Measurements from ENCODE around the gene ZFPL1. TPM values are rescaled to one million over a fixed set of nuclear protein-coding genes. Genes with fewer than 3 reads are reported as not detected.

ZFPL1 gene
- polyA plus RNA-seq, 1 experiment: 30.9 TPM

DNA sequence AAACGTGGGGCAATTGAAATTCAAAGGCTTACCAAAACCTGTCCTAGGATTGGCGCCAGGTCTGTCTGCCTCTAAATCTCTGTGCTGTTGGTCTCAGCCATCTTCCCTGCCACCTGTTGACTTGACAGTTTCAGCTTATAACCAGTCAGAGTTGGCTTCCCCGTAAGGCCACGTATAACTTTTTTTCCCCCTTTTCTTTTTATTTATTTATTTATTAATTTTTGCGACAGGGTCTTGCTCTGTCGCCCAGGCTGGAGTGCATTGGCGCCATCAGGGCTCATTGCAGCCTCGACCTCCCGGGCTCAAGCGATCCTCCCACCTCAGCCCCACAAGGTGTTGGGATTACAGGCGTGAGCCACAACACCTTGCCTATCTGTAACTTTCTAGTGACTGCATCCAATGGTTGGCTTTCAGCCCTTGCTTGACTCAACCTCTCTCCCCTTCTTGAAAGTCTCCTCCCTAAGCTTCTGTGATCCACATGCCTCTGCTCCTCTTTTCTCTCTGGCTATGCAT lies 51.7 kb downstream of the ZFPL1 start:
- H3K4me3 ChIP-seq (ENCODE audit: low read depth, low read length): peak overlapping the region; percentile 95
- H3K9me3 ChIP-seq (ENCODE audit: control insufficient read depth, insufficient read depth, low read length): no peaks in the 10 kb centered on the region
- H3K27ac ChIP-seq (ENCODE audit: low read depth, low read length): no peak overlapping the region
- H3K27me3 ChIP-seq (ENCODE audit: control insufficient read depth, insufficient read depth, low read length): peaks cover 2% of the 10 kb centered on the region
- DNase-seq (ENCODE audit: low read depth, low spot score): no peak
- ChIA-PET POLR2A (interaction anchor here (0.6 to 2.6 kb wide), 13 partner anchors 9 to 431 kb away, joined by 3 to 20 read pairs (median 4); partner anchors contain the start of genes CAPN1, FAU, MRPL49 and SPDYC), CTCF (interaction anchor here (0.9 to 1.3 kb wide), 3 partner anchors 9 to 217 kb away, joined by 3 to 5 read pairs (median 4); no protein-coding TSS in a partner anchor)
- TF ChIP-seq, protein P1, sequence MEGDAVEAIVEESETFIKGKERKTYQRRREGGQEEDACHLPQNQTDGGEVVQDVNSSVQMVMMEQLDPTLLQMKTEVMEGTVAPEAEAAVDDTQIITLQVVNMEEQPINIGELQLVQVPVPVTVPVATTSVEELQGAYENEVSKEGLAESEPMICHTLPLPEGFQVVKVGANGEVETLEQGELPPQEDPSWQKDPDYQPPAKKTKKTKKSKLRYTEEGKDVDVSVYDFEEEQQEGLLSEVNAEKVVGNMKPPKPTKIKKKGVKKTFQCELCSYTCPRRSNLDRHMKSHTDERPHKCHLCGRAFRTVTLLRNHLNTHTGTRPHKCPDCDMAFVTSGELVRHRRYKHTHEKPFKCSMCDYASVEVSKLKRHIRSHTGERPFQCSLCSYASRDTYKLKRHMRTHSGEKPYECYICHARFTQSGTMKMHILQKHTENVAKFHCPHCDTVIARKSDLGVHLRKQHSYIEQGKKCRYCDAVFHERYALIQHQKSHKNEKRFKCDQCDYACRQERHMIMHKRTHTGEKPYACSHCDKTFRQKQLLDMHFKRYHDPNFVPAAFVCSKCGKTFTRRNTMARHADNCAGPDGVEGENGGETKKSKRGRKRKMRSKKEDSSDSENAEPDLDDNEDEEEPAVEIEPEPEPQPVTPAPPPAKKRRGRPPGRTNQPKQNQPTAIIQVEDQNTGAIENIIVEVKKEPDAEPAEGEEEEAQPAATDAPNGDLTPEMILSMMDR (IDR thresholded peaks at IDR 0.05; ENCODE audit: low read depth, low read length): no peak

DNA sequence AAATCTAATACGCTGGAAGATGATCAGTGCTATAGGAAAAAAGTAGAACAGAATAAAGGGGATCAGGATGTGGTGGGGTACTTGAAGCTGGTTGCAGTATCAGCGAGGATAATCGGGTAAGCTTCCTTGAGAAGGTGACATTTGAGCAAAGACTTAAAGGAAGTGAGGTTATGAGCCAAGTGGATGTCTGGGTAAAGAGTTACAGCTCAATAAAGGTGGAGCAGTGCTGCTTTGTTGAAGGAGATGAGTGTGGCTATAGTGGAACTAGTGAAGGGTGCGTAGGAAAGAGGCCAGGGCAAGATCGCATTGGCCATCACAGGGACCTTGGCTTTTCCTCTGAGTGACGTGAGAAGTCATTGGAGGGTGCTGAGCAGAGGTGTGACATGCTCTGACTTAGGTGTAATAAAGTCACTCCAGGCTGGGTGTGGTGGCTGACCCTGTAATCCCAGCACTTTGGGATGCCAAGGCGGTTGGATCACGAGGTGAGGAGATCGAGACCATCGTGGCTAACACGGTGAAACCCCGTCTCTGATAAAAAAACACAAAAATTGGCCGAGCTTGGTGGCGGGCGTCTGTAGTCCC lies 52.6 kb downstream of the ZFPL1 start:
- TF ChIP-seq, protein P1 (IDR thresholded peaks at IDR 0.05; ENCODE audit: low read depth, low read length): no peak
- ChIA-PET POLR2A (interaction anchor here (0.6 kb wide), 1 partner anchor 374 kb away, joined by 3 read pairs; no protein-coding TSS in a partner anchor), CTCF (interaction anchor here (0.6 to 0.7 kb wide), 2 partner anchors 26 to 108 kb away, joined by 3 to 4 read pairs; no protein-coding TSS in a partner anchor)
- DNase-seq (ENCODE audit: low read depth, low spot score): no peak
- H3K27ac ChIP-seq (ENCODE audit: low read depth, low read length): no peak overlapping the region
- H3K4me3 ChIP-seq (ENCODE audit: low read depth, low read length): no peak overlapping the region
- peaks cover 9% of the 10 kb centered on the region for H3K27me3 ChIP-seq (ENCODE audit: control insufficient read depth, insufficient read depth, low read length)
- no peaks in the 10 kb centered on the region for H3K9me3 ChIP-seq (ENCODE audit: control insufficient read depth, insufficient read depth, low read length)

Small RNAs within 50 kb of the gene (small RNA-seq; reads per million reads assigned to genes)
- gene SNX15 (ENCODE audit: insufficient read length, low read depth): not detected

Other genes starting within 250 kb of the ZFPL1 start
- 0.02 and 0.04 TPM in 2 replicates for gene CDC42BPG, start 239.6 kb upstream of the ZFPL1 start, polyA plus RNA-seq (2011; rRNA removed)
- 56.1 and 77.7 TPM in 2 replicates for gene EHD1, start 205.6 kb upstream of the ZFPL1 start, polyA plus RNA-seq (2011; rRNA removed)
- gene ATG2A, start 167.0 kb upstream of the ZFPL1 start, polyA plus RNA-seq (2011; rRNA removed): 3.7 and 5.1 TPM in 2 replicates
- gene PPP2R5B, start 159.5 kb upstream of the ZFPL1 start, polyA plus RNA-seq (2011; rRNA removed): 11.2 and 16.6 TPM in 2 replicates
- not detected in 2 replicates for gene GPHA2, start 148.3 kb upstream of the ZFPL1 start, polyA plus RNA-seq (2011; rRNA removed)
- not detected in 2 replicates for gene MAJIN, start 112.1 kb upstream of the ZFPL1 start, polyA plus RNA-seq (2011; rRNA removed)
- 1.5 and 2.1 TPM in 2 replicates for gene BATF2, start 87.3 kb upstream of the ZFPL1 start, polyA plus RNA-seq (2011; rRNA removed)
- 60.7 and 76.5 TPM in 2 replicates for gene ARL2, start 70.1 kb upstream of the ZFPL1 start, polyA plus RNA-seq (2011; rRNA removed)
- 8.0 and 10.5 TPM in 2 replicates for gene SNX15, start 56.8 kb upstream of the ZFPL1 start, polyA plus RNA-seq (2011; rRNA removed)
- 4.5 and 5.3 TPM in 2 replicates for gene SAC3D1, start 43.0 kb upstream of the ZFPL1 start, polyA plus RNA-seq (2011; rRNA removed)
- gene NAALADL1, start 25.7 kb upstream of the ZFPL1 start, polyA plus RNA-seq (2011; rRNA removed): 9.4 and 12.0 TPM in 2 replicates
- 4.2 and 5.2 TPM in 2 replicates for gene CDCA5, start 182 bp upstream of the ZFPL1 start, polyA plus RNA-seq (2011; rRNA removed)
- gene VPS51, start 12.0 kb downstream of the ZFPL1 start, polyA plus RNA-seq (2011; rRNA removed): 38.9 and 74.1 TPM in 2 replicates
- gene TM7SF2, start 27.6 kb downstream of the ZFPL1 start, polyA plus RNA-seq (2011; rRNA removed): 10.3 and 15.1 TPM in 2 replicates
- gene ZNHIT2, start 33.5 kb downstream of the ZFPL1 start, polyA plus RNA-seq (2011; rRNA removed): 3.1 and 3.6 TPM in 2 replicates
- gene FAU, start 37.9 kb downstream of the ZFPL1 start, polyA plus RNA-seq (2011; rRNA removed): 426 and 504 TPM in 2 replicates
- 54.2 and 55.7 TPM in 2 replicates for gene MRPL49, start 38.1 kb downstream of the ZFPL1 start, polyA plus RNA-seq (2011; rRNA removed)
- 18.7 and 27.7 TPM in 2 replicates for gene SYVN1, start 50.3 kb downstream of the ZFPL1 start, polyA plus RNA-seq (2011; rRNA removed)
- not detected in 2 replicates for gene SPDYC, start 86.0 kb downstream of the ZFPL1 start, polyA plus RNA-seq (2011; rRNA removed)
- gene CAPN1, start 97.7 kb downstream of the ZFPL1 start, polyA plus RNA-seq (2011; rRNA removed): 84.1 and 123 TPM in 2 replicates
- gene POLA2, start 177.7 kb downstream of the ZFPL1 start, polyA plus RNA-seq (2011; rRNA removed): 10.4 and 14.1 TPM in 2 replicates
- 14.3 and 21.1 TPM in 2 replicates for gene CDC42EP2, start 230.6 kb downstream of the ZFPL1 start, polyA plus RNA-seq (2011; rRNA removed)
- 43.7 and 52.0 TPM in 2 replicates for gene DPF2, start 249.6 kb downstream of the ZFPL1 start, polyA plus RNA-seq (2011; rRNA removed)

Data from AG04450 (cell line).